HFFc6 (cell line): ENCODE results near the gene HIF1A. TPM values are rescaled to one million over a fixed set of nuclear protein-coding genes. Genes with fewer than 3 reads are reported as not detected.

ENCODE experiments used
- DNase-seq: peaks from one replicate; pipeline ENCODE4 v3.0.0-alpha.2; 2018
- H3K27ac Mint-ChIP-seq: 2 replicates; pipeline ENCODE4 v1.8.0; 2020; ENCODE audit warnings: mild to moderate bottlenecking, mixed read lengths
- H3K27me3 Mint-ChIP-seq: 2 replicates; pipeline ENCODE4 v1.8.0; 2021; ENCODE audit warnings: mild to moderate bottlenecking, moderate library complexity, mixed read lengths; ENCODE audit not compliant: insufficient read depth
- H3K36me3 Mint-ChIP-seq: 2 replicates; pipeline ENCODE4 v1.8.0; 2021; ENCODE audit warnings: low read depth, mixed read lengths
- H3K4me1 Mint-ChIP-seq: 2 replicates; pipeline ENCODE4 v1.8.0; 2020; ENCODE audit warnings: low read depth, mixed read lengths
- H3K4me3 Mint-ChIP-seq: 2 replicates; pipeline ENCODE4 v1.8.0; 2020; ENCODE audit warnings: mild to moderate bottlenecking, moderate library complexity, mixed read lengths
- H3K9me3 Mint-ChIP-seq: 2 replicates; pipeline ENCODE4 v1.8.0; 2020; ENCODE audit warnings: mild to moderate bottlenecking, mixed read lengths
- CTCF ChIP-seq: fragments of 200-600 bp; sonication (generic); IDR thresholded peaks from 2 replicates; pipeline ENCODE4 v1.5.0; 2021; ENCODE audit warnings: antibody characterized with exemption, mild to moderate bottlenecking
- total RNA-seq, 6 experiments: library from RNA; stranded (reverse); fragmentation: NEBNext Ultra II Directional; extraction: Animal tissue kit (Norgen Biotek cat#: 25700); gene quantifications; 2 replicates in 1 of 6; 3 replicates in 5 of 6; pipeline ENCODE4 v1.2.3, GENCODE V29; 2021

Gene HIF1A
- total RNA-seq, 6 experiments from 2014 or later, result 217 to 265 (median 233) TPM

DNA sequence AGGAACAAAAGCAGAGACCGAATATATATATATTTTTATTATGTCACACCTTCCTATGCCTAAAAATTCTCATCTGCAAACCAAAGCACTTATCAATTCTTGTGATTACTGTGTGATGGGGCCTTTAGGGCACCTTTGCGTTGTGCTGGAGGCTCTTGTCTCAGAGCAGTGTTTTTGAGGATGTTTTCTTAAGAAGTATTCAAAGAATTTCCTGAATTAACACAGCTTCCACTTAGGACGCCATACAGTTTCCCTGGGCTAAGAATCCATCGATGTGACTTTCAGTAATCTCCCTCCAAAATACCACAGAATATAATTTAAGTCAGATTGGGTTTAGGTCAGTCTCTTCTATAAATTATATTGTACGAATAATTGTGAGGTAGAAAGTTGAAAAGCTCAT, 22.0 kb upstream of the HIF1A start:
- H3K9me3 Mint-ChIP-seq, result no peaks in the 10 kb centered on the region
- H3K27ac Mint-ChIP-seq, result no peak overlapping the region
- no peaks in the 10 kb centered on the region for H3K36me3 Mint-ChIP-seq
- no peak for DNase-seq
- H3K27me3 Mint-ChIP-seq, result no peaks in the 10 kb centered on the region; the same call in 1 of the 2 replicates
- H3K4me3 Mint-ChIP-seq, result no peak overlapping the region
- peaks cover 11% of the 10 kb centered on the region for H3K4me1 Mint-ChIP-seq
- TF ChIP-seq CTCF, result no peak

- no peaks in the 10 kb centered on the region for H3K36me3 Mint-ChIP-seq
- no peak overlapping the region for H3K4me3 Mint-ChIP-seq
- H3K27me3 Mint-ChIP-seq, result no peaks in the 10 kb centered on the region; the same call in 1 of the 2 replicates
- no peak overlapping the region for H3K27ac Mint-ChIP-seq
- DNase-seq, result no peak
- no peak for TF ChIP-seq CTCF
- H3K4me1 Mint-ChIP-seq, result peaks cover 11% of the 10 kb centered on the region
- no peaks in the 10 kb centered on the region for H3K9me3 Mint-ChIP-seq
Observed at GRCh38 chr14:61675291-61675690, 20.0 kb upstream of the HIF1A start.

GRCh38 chr14:61677479-61677878, 17.8 kb upstream of the HIF1A start:
- Mint-ChIP-seq H3K9me3 (no peaks in the 10 kb centered on the region), H3K27me3 (no peaks in the 10 kb centered on the region; the same call in 1 of the 2 replicates), H3K4me1 (peaks cover 11% of the 10 kb centered on the region), H3K27ac (no peak overlapping the region), H3K4me3 (no peak overlapping the region), H3K36me3 (no peaks in the 10 kb centered on the region)
- no peak for TF ChIP-seq CTCF
- DNase-seq, result no peak

- no peak for TF ChIP-seq CTCF
- no peaks in the 10 kb centered on the region; the same call in 1 of the 2 replicates for H3K27me3 Mint-ChIP-seq
- no peak for DNase-seq
Observed at GRCh38 chr14:61678975-61679374, 16.3 kb upstream of the HIF1A start.

GRCh38 chr14:61681413-61681812, 13.9 kb upstream of the HIF1A start:
- no peak for DNase-seq
- Mint-ChIP-seq H3K4me3 (no peak overlapping the region), H3K9me3 (no peaks in the 10 kb centered on the region), H3K27ac (no peak overlapping the region), H3K27me3 (peaks cover 3% of the 10 kb centered on the region), H3K4me1 (no peaks in the 10 kb centered on the region), H3K36me3 (no peaks in the 10 kb centered on the region)
- TF ChIP-seq CTCF, result no peak

More at GRCh38 chr14:61678975-61679374, 16.3 kb upstream of the HIF1A start:
- no peaks in the 10 kb centered on the region for H3K36me3 Mint-ChIP-seq
- H3K4me3 Mint-ChIP-seq, result no peak overlapping the region
- no peak overlapping the region for H3K27ac Mint-ChIP-seq
- H3K4me1 Mint-ChIP-seq, result peaks cover under 1% of the 10 kb centered on the region; the same call in 1 of the 2 replicates
- no peaks in the 10 kb centered on the region for H3K9me3 Mint-ChIP-seq

GRCh38 chr14:61683108-61683507, 12.2 kb upstream of the HIF1A start:
- Mint-ChIP-seq H3K4me1 (no peaks in the 10 kb centered on the region), H3K9me3 (no peaks in the 10 kb centered on the region), H3K4me3 (no peak overlapping the region), H3K27me3 (peaks cover 3% of the 10 kb centered on the region; the same call in 1 of the 2 replicates), H3K27ac (no peak overlapping the region), H3K36me3 (no peaks in the 10 kb centered on the region)
- no peak for DNase-seq
- no peak for TF ChIP-seq CTCF
